HG02588 (cell line): Measurements from ENCODE around the gene AMZ1.
"Not testable (repeated sequence)": the region's sequence is repeated elsewhere in the genome, so short reads cannot be mapped to it uniquely, and the experiment has no call there.

Experiments
- ATAC-seq: cut with Tn5 transposase; IDR thresholded peaks from one replicate; pipeline ENCODE4 v1.9.1; 2021; ENCODE audit warnings: mild to moderate bottlenecking, moderate library complexity; ENCODE audit not compliant: unreplicated experiment

AMZ1 gene

GRCh38 chr7:2725178-2726105 is 37.4 kb downstream of the AMZ1 start:
- ATAC-seq, result no peak

GRCh38 chr7:2726316-2727018 is 38.5 kb downstream of the AMZ1 start:
- ATAC-seq, result no peak

- not testable (repeated sequence) for ATAC-seq
These were observed 39.2 kb downstream of the AMZ1 start for GRCh38 chr7:2727206-2727605.

- ATAC-seq, result no peak
These were observed 40.5 kb downstream of the AMZ1 start for GRCh38 chr7:2728316-2729030.

- no peak for ATAC-seq
These were observed 41.3 kb downstream of the AMZ1 start for GRCh38 chr7:2729031-2729892.

GRCh38 chr7:2729893-2730716 is 42.1 kb downstream of the AMZ1 start:
- no peak for ATAC-seq

- ATAC-seq, result no peak
These were observed 43.1 kb downstream of the AMZ1 start for GRCh38 chr7:2730846-2731770.

- no peak for ATAC-seq
These were observed 44.4 kb downstream of the AMZ1 start for GRCh38 chr7:2732388-2732787.

GRCh38 chr7:2732959-2733584 is 45.1 kb downstream of the AMZ1 start:
- ATAC-seq, result no peak

- ATAC-seq, result no peak
These were observed 46.2 kb downstream of the AMZ1 start for GRCh38 chr7:2734084-2734686.

GRCh38 chr7:2734751-2735571 is 47.0 kb downstream of the AMZ1 start:
- no peak for ATAC-seq

- no peak for ATAC-seq
These were observed 47.7 kb downstream of the AMZ1 start for GRCh38 chr7:2735744-2736143.

GRCh38 chr7:2736411-2736914 is 48.5 kb downstream of the AMZ1 start:
- ATAC-seq, result no peak

GRCh38 chr7:2737005-2737743 is 49.2 kb downstream of the AMZ1 start:
- ATAC-seq, result not testable (repeated sequence)

- no peak for ATAC-seq
These were observed 50.0 kb downstream of the AMZ1 start for GRCh38 chr7:2737771-2738540.
